Smooth muscle cell (in vitro differentiated cells): ENCODE results near the gene NRXN3. TPM values are rescaled to one million over a fixed set of nuclear protein-coding genes. Genes with fewer than 3 reads are reported as not detected.

Experiments
- DNase-seq: peaks from one replicate; lab custom pipeline; 2025; ENCODE audit not compliant: unreplicated experiment; lab: John Stamatoyannopoulos, UW
- H2AFZ ChIP-seq: fragments of 200-600 bp; sonication (generic); 2 replicates; pipeline ENCODE4 v1.6.0; 2016; ENCODE audit warnings: antibody characterized with exemption, low read depth, mild to moderate bottlenecking
- H3F3A ChIP-seq: fragments of 200-600 bp; sonication (generic); 2 replicates; pipeline ENCODE4 v1.6.0; 2017; ENCODE audit warnings: antibody characterized with exemption, low read depth
- H3K27ac ChIP-seq: fragments of 200-600 bp; sonication (generic); 2 replicates; pipeline ENCODE4 v1.5.1; 2016; ENCODE audit warnings: low read depth, mild to moderate bottlenecking
- H3K27me3 ChIP-seq: fragments of 200-600 bp; sonication (generic); 2 replicates; pipeline ENCODE4 v1.6.1; 2016; ENCODE audit warnings: low read depth, mild to moderate bottlenecking
- H3K36me3 ChIP-seq: fragments of 200-600 bp; sonication (generic); 2 replicates; pipeline ENCODE4 v1.5.1; 2016; ENCODE audit warnings: low read depth
- H3K4me1 ChIP-seq: fragments of 200-600 bp; sonication (generic); 2 replicates; pipeline ENCODE4 v1.5.1; 2016; ENCODE audit warnings: low read depth
- H3K4me2 ChIP-seq: fragments of 200-600 bp; sonication (generic); 2 replicates; pipeline ENCODE4 v1.6.0; 2016; ENCODE audit warnings: mild to moderate bottlenecking
- H3K4me3 ChIP-seq: fragments of 200-600 bp; sonication (generic); 2 replicates; pipeline ENCODE4 v1.5.1; 2016; ENCODE audit warnings: mild to moderate bottlenecking
- H3K79me2 ChIP-seq: fragments of 200-600 bp; sonication (generic); 2 replicates; pipeline ENCODE4 v1.6.0; 2016; ENCODE audit warnings: low read depth, mild to moderate bottlenecking
- H3K9ac ChIP-seq: fragments of 200-600 bp; sonication (generic); 2 replicates; pipeline ENCODE4 v1.6.0; 2016; ENCODE audit warnings: low read depth
- H3K9me3 ChIP-seq: fragments of 200-600 bp; sonication (generic); replicated peaks from 2 replicates; pipeline ENCODE4 v1.5.1; 2016; ENCODE audit warnings: low read depth
- H4K20me1 ChIP-seq: fragments of 200-600 bp; sonication (generic); 2 replicates; pipeline ENCODE4 v1.6.0; 2016; ENCODE audit warnings: low read depth
- CTCF ChIP-seq: fragments of 200-600 bp; sonication (generic); IDR thresholded peaks from 2 replicates; pipeline ENCODE4 v1.5.1; 2017; ENCODE audit warnings: borderline replicate concordance, mild to moderate bottlenecking, antibody characterized with exemption; ENCODE audit not compliant: insufficient read depth, poor library complexity, severe bottlenecking
- WGBS: methylation state at CpG from one replicate; pipeline ENCODE4 v1.1.7; 2016; ENCODE audit warnings: low lambda C conversion rate; 5-methylcytosine and 5-hydroxymethylcytosine counted together
- polyA plus RNA-seq: library from polyadenylated mRNA; unstranded; fragments of >200 nt; fragmentation: Nextera tagmentation; extraction: Ambion mirVana; gene quantifications from 2 replicates; pipeline ENCODE4 v1.2.1, GENCODE V29; 2016
- total RNA-seq: library from RNA; depleted of rRNA; stranded (reverse); fragments of >200 nt; gene quantifications from 2 replicates; pipeline ENCODE4 v1.2.3, GENCODE V29; 2014

Gene NRXN3
- total and polyA plus RNA-seq, 2 experiments from 2014 or later: 1.2 to 7.0 TPM

GRCh38 chr14:78254911-78255461 is 84.8 kb downstream of the NRXN3 start:
- no peaks in the 10 kb centered on the region for H3K79me2 ChIP-seq
- no peak for DNase-seq
- WGBS: 53% methylated on average over 9 of the region's 9 CpGs
- H3K9ac ChIP-seq: peak overlapping the region; percentile 63
- no peaks in the 10 kb centered on the region for H4K20me1 ChIP-seq
- peaks cover 3% of the 10 kb centered on the region for H3K4me1 ChIP-seq
- peak overlapping the region; percentile 58 for H3K4me2 ChIP-seq
- no peak overlapping the region for H3K4me3 ChIP-seq
- no peaks in the 10 kb centered on the region for H3K27me3 ChIP-seq
- H3K27ac ChIP-seq: peak overlapping the region; percentile 83
- H3K9me3 ChIP-seq: no peaks in the 10 kb centered on the region
- no peaks in the 10 kb centered on the region for H3K36me3 ChIP-seq
- no peak overlapping the region for H2AFZ ChIP-seq
- H3F3A ChIP-seq: no peaks in the 10 kb centered on the region
- TF ChIP-seq CTCF: no peak

GRCh38 chr14:78259831-78260230 is 89.7 kb downstream of the NRXN3 start:
- Histone ChIP-seq H4K20me1 (no peaks in the 10 kb centered on the region), H3K9ac (no peak overlapping the region), H3K27ac (no peak overlapping the region), H3K9me3 (no peaks in the 10 kb centered on the region), H3K36me3 (no peaks in the 10 kb centered on the region), H3F3A (no peaks in the 10 kb centered on the region), H3K79me2 (no peaks in the 10 kb centered on the region), H3K27me3 (peaks cover 3% of the 10 kb centered on the region), H3K4me3 (no peak overlapping the region), H3K4me1 (peaks cover 2% of the 10 kb centered on the region), H3K4me2 (no peak overlapping the region), H2AFZ (no peak overlapping the region)
- no peak for DNase-seq
- 39% methylated on average over 6 of the region's 6 CpGs for WGBS
- TF ChIP-seq CTCF: no peak

- Histone ChIP-seq H2AFZ (no peak overlapping the region), H3K27ac (no peak overlapping the region), H3K27me3 (peaks cover 11% of the 10 kb centered on the region), H3F3A (no peaks in the 10 kb centered on the region), H3K4me3 (no peak overlapping the region), H4K20me1 (no peaks in the 10 kb centered on the region), H3K9ac (no peak overlapping the region), H3K36me3 (no peaks in the 10 kb centered on the region), H3K9me3 (no peaks in the 10 kb centered on the region), H3K4me2 (no peak overlapping the region), H3K79me2 (no peaks in the 10 kb centered on the region), H3K4me1 (no peaks in the 10 kb centered on the region)
- WGBS: 78% methylated on average over 2 of the region's 2 CpGs
- no peak for DNase-seq
- TF ChIP-seq CTCF: no peak
Observed at GRCh38 chr14:78278464-78279250, 108.5 kb downstream of the NRXN3 start.
